ENCODE data around the gene RAD50.
A peak's percentile ranks its signal among the peaks of the same experiment; 100 is the strongest.

Gene RAD50

GRCh38 chr5:132662004-132662401 is 105.2 kb downstream of the RAD50 start:
- no peak for DNase-seq (ENCODE audit: low spot score)

GRCh38 chr5:132662925-132663770 is 106.4 kb downstream of the RAD50 start:
- DNase-seq (ENCODE audit: low spot score): peak; percentile 35

- DNase-seq (ENCODE audit: low spot score): no peak
These were observed 107.3 kb downstream of the RAD50 start for GRCh38 chr5:132663771-132664695.

DNA sequence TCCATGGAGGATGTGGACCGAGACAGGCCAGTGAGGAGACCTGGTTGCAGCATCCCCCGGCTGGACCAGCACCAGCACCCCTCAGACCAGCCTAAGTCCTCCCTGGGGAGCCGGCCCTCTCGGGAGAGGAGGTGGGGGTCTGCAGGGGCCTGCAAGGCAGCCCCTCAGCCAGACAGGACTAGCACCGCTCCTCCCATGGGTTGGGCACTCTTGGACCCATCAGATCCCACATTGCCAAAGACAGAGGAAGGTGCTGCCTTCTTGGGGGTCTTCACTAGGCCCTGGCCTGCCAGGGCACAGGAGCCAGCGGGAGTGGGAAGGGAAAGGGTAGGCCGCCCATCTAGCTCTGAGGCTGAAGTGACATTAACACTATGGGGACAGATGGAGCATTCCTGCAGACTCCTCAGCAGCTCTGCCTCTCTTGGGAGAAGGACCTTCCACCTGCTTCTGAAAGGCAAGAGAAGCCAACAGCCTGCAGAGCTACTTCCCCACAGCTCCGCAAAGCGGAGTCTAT is 108.0 kb downstream of the RAD50 start:
- no peak for DNase-seq (ENCODE audit: low spot score)

GRCh38 chr5:132665574-132666080 is 108.8 kb downstream of the RAD50 start:
- no peak for DNase-seq (ENCODE audit: low spot score)

DNA sequence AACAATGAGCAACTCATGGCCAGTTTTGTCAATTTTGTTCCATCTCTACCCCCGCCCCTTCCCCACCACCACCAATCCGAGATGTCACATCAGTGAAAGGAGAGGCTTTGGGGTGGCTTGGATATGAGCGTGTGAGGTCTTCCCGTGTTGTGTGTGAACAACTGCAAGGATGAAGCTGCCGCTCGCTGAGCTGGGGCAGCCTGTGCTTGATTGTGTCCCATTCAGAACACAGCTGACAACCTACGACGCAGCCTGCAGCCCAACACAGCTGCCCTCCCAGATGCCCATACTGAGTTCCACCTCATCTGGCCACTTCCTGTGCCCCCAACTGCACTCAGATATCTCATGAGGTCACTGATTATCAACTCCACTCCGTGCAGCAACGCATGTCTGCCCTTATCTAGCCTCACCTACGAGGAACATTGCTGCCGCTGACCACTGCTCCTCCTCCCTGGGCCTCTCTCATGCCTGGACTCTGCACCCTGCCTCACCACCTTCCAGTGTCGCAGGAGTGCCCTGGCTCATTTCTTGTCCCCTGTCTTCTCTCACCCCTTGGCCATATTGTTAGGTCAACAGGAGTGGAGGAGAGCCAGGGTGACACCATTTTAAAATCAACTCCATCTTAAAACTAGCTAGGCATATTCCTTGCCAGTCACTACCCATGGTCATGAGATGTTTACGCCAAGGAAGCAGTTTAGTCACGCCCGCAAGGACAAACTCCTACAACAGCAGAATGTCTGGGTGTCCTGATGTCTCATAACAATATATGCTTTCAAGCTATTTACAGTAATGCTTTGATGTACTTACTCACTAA is 109.7 kb downstream of the RAD50 start:
- no peak for DNase-seq (ENCODE audit: low spot score)

DNA sequence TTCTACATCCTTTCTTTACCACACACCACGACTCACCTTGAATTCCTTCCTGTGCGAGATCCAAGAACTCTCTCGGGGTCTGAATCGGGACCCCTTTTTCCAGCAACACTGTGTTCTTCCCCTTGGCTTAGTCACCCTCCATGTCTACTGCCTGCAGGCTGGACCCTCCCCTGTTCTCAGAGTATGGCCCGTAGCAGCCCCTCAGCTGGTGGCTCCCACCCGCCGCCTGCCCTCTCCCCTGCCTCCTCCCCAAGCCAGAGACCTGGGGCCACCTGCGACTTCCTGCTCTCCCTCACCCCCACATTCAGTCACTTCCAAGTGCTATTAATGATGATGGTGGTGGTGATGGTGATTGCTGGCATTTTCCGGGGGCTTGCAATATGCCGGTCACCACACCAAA is 110.5 kb downstream of the RAD50 start:
- no peak for DNase-seq (ENCODE audit: low spot score)

- no peak for DNase-seq (ENCODE audit: low spot score)
These were observed 111.3 kb downstream of the RAD50 start for GRCh38 chr5:132667761-132668705.

DNA sequence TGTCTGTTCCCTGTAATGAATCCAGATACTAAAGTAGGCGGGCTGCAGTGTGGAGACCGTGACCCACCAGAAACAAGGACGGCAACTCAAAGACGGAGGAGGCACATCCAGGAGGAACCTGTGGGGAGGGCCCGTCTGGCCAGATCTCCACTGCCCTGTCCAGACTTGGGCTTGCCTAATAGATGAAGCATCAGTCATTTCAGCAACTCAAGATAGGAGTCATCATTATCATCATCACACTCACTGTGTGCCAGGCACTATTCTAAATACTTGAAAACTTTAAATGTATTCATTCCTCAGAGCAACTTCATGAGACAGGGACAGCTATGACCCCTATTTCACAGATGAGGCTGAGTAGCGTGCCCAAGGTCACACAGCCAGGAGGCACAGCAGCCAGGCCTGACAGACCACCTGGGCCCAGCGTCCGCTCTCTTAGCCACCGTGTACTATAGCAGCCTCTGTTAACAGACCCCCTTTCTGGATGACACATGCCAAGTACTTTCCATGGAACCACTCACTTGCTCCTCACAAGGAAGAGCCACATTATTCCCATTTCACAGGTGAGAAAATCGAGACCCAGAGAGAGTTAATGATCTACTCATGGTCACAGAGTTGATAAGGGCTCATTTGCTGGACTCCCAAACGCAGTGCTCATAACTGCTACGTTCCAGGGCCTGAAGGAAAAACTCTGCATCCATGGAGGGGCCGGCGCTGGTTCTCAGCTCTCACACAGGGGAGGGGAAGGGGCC is 112.1 kb downstream of the RAD50 start:
- no peak for DNase-seq (ENCODE audit: low spot score)

- no peak for DNase-seq (ENCODE audit: low spot score)
These were observed 112.7 kb downstream of the RAD50 start for GRCh38 chr5:132669455-132669820.

- DNase-seq (ENCODE audit: low spot score): no peak
These were observed 113.4 kb downstream of the RAD50 start for GRCh38 chr5:132669966-132670882.

DNA sequence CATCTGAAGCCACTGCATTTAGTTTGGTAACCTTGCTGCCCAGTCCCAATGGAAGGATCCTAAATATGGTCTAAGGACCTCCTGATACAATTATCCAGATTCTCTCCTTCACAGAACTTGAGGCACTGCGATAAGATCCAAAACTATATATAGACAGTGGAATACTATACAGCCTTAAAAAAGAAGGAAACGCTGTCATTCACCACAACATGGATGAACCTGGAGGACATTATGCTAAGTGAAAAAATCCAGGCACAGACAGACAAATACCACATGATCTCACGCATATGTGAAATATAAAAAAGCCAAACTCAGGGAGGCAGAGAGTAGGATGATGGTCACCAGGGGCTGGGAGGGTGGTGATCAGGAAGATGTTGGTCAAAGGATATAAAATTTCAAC is 114.2 kb downstream of the RAD50 start:
- DNase-seq (ENCODE audit: low spot score): no peak

- DNase-seq (ENCODE audit: low spot score): no peak
These were observed 116.7 kb downstream of the RAD50 start for GRCh38 chr5:132673488-132673887.

- no peak for DNase-seq (ENCODE audit: low spot score)
These were observed 117.3 kb downstream of the RAD50 start, which contains the start of gene IL4 for GRCh38 chr5:132673939-132674630. Gene IL4 (plus strand): TSS chr5:132673989. CDS start chr5:132674051, 62 bp downstream.

- no peak for DNase-seq (ENCODE audit: low spot score)
These were observed 118.1 kb downstream of the RAD50 start for GRCh38 chr5:132674671-132675506.

GRCh38 chr5:132675936-132676689 is 119.3 kb downstream of the RAD50 start:
- DNase-seq (ENCODE audit: low spot score): no peak

Data from SW480 (cell line).